ENCODE measurements around the gene ILRUN. TPM values are rescaled to one million over a fixed set of nuclear protein-coding genes. Genes with fewer than 3 reads are reported as not detected.

The ILRUN gene
- total and polyA plus RNA-seq, 2 of the 8 experiments (the other 6 are each of a cell fraction or from before 2014, with no cell fraction given), result 39.2 to 81.2 TPM

DNA sequence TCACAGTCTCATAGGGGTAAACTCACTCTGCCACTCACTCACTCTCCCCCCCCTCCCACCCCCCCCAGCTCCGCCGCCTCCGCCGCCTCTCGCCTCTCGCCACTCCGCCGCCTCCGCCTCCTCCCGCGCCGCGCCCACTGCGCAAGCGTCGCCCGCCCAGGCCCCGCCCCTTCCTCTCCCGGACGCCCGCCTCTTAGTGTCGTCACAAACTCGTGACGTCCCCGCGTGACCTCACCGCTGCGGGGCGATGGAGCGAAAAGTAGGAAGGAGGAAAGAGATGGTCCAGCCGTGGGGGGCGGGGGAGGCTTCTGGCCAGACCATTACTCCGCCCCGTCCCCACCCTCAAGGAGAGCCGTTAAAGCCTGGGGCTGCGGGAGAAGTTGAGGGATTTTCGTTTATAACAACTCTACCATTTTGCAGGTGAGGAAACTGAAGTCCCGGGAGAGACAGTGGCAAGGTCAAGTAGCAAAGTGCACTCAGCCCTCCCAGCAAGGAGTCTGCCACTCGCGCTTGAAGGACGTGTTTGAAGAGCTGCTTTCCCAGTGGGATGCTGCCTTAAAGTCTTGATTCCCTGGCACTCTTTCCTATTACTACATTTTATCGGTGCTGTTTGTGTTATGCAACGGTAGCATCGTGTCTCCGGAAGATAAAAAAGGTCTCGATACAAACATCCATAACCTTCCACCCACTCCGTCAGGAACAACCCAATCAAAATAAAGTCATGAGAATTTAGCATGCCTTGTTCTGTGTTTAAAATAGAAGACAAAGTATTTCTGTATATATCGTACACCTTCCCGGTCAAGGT lies at the start of gene ILRUN (continued):
- TF ChIP-seq HDAC6 (IDR thresholded peaks at IDR 0.05; ENCODE audit: low read depth, low read length), result no peak
- TF ChIP-seq, protein P1, sequence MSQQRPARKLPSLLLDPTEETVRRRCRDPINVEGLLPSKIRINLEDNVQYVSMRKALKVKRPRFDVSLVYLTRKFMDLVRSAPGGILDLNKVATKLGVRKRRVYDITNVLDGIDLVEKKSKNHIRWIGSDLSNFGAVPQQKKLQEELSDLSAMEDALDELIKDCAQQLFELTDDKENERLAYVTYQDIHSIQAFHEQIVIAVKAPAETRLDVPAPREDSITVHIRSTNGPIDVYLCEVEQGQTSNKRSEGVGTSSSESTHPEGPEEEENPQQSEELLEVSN (IDR thresholded peaks at IDR 0.05), result no peak
- TF ChIP-seq, protein P2, sequence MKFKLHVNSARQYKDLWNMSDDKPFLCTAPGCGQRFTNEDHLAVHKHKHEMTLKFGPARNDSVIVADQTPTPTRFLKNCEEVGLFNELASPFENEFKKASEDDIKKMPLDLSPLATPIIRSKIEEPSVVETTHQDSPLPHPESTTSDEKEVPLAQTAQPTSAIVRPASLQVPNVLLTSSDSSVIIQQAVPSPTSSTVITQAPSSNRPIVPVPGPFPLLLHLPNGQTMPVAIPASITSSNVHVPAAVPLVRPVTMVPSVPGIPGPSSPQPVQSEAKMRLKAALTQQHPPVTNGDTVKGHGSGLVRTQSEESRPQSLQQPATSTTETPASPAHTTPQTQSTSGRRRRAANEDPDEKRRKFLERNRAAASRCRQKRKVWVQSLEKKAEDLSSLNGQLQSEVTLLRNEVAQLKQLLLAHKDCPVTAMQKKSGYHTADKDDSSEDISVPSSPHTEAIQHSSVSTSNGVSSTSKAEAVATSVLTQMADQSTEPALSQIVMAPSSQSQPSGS (IDR thresholded peaks at IDR 0.05; ENCODE audit: low read length), result 0 out of 2 replicates have a peak, but pooled peaks have one; percentile 26
- TF ChIP-seq SIN3A (conservative IDR thresholded peaks at IDR 0.05 in 1 of 2, IDR thresholded peaks at IDR 0.05 in 1 of 2; ENCODE audit: low read depth in 1 of 2, low read length in 2 of 2), result no peak
- TF ChIP-seq SAP30 (IDR thresholded peaks at IDR 0.05; ENCODE audit: insufficient read depth, insufficient replicate concordance, low read length), result no peak
- TF ChIP-seq SIRT6 (IDR thresholded peaks at IDR 0.05; ENCODE audit: low read length), result no peak
- TF ChIP-seq CEBPB (IDR thresholded peaks at IDR 0.05; ENCODE audit: low read depth, low read length), result no peak
- no peak for TF ChIP-seq RXRA (IDR thresholded peaks at IDR 0.05; ENCODE audit: insufficient read depth, low read depth, low read length)
- TF ChIP-seq SP1 (IDR thresholded peaks at IDR 0.05; ENCODE audit: low read depth, low read length), result 0 out of 2 replicates have a peak, but pooled peaks have one; percentile 45
- TF ChIP-seq PHF8 (conservative IDR thresholded peaks at IDR 0.05; ENCODE audit: low read depth, low read length), result peak; percentile 58; the same call in 1 of the 2 replicates
- peak; percentile 36; the same call in 1 of the 2 replicates for TF ChIP-seq POLR2AphosphoS5 (IDR thresholded peaks at IDR 0.05; ENCODE audit: low read depth, low read length)
- no peak for TF ChIP-seq GABPA (IDR thresholded peaks at IDR 0.05; ENCODE audit: borderline replicate concordance, insufficient read depth, low read length)
- no peak for TF ChIP-seq RNF2 (IDR thresholded peaks at IDR 0.05; ENCODE audit: borderline replicate concordance, low read depth, low read length, missing control alignments, poor library complexity, severe bottlenecking)
- no peak for TF ChIP-seq SP4 (IDR thresholded peaks at IDR 0.05; ENCODE audit: low read length)
- TF ChIP-seq YY1 (IDR thresholded peaks at IDR 0.05; ENCODE audit: low read depth, low read length), result no peak
- 0 out of 2 replicates have a peak, but pooled peaks have one; percentile 3 for TF ChIP-seq MAX (IDR thresholded peaks at IDR 0.05)
- no peak for TF ChIP-seq RFX5 (IDR thresholded peaks at IDR 0.05; ENCODE audit: borderline replicate concordance, low read depth, low read length)
- TF ChIP-seq BACH1 (IDR thresholded peaks at IDR 0.05; ENCODE audit: low read length), result no peak
- no peak for TF ChIP-seq JUN (IDR thresholded peaks at IDR 0.05; ENCODE audit: low read depth, low read length)
- no peak for TF ChIP-seq FOSL1 (IDR thresholded peaks at IDR 0.05; ENCODE audit: insufficient read depth, low read depth, low read length)
- TF ChIP-seq MAFK (IDR thresholded peaks at IDR 0.05; ENCODE audit: low read depth, low read length), result no peak
